Lung (tissue), 12 donors: ENCODE data around the gene GLIS2. TPM values are rescaled to one million over a fixed set of nuclear protein-coding genes. Genes with fewer than 3 reads are reported as not detected.

Source experiments
- ATAC-seq: fragments of 200-7000 bp; cut with Tn5 transposase; one replicate; pipeline ENCODE4 v1.9.1; 2020; ENCODE audit warnings: moderate number of reproducible peaks; ENCODE audit not compliant: insufficient read depth, low FRiP score
- DNase-seq, 3 donors: peaks; one replicate each; pipeline ENCODE4 v3.0.0-alpha.2; 2013 to 2017
- H3K27ac ChIP-seq, 2 donors: one replicate each; pipeline ENCODE4 v1.5.1; 2013; ENCODE audit warnings: mild to moderate bottlenecking in 2 of 2, moderate library complexity in 2 of 2, control low read depth in 1 of 2, inconsistent platforms in 1 of 2, low read depth in 1 of 2, low read length in 1 of 2
- H3K27me3 ChIP-seq, 3 donors: one replicate each; pipeline ENCODE4 v1.5.1; 2013; ENCODE audit warnings: low read length in 2 of 3; ENCODE audit not compliant: control insufficient read depth in 3 of 3, insufficient read depth in 3 of 3
- H3K36me3 ChIP-seq, 4 donors: one replicate each; pipeline ENCODE4 v1.5.1; 2013; ENCODE audit warnings: low read length in 4 of 4, mild to moderate bottlenecking in 1 of 4, moderate library complexity in 1 of 4; ENCODE audit not compliant: control insufficient read depth in 4 of 4, insufficient read depth in 4 of 4
- H3K4me1 ChIP-seq, 5 donors: one replicate each; pipeline ENCODE4 v1.5.1; 2013; ENCODE audit warnings: low read length in 5 of 5, mild to moderate bottlenecking in 2 of 5, moderate library complexity in 1 of 5; ENCODE audit not compliant: control insufficient read depth in 5 of 5, insufficient read depth in 5 of 5
- H3K4me3 ChIP-seq: one replicate; pipeline ENCODE4 v1.5.1; 2013; ENCODE audit warnings: mild to moderate bottlenecking, control low read depth, moderate library complexity
- H3K9ac ChIP-seq, 2 donors: one replicate each; pipeline ENCODE4 v1.5.1; 2013; ENCODE audit warnings: low read length in 2 of 2, control low read depth in 1 of 2; ENCODE audit not compliant: insufficient read depth in 1 of 2
- H3K9me3 ChIP-seq, 4 donors: one replicate each; pipeline ENCODE4 v1.5.1; 2013; ENCODE audit warnings: low read length in 3 of 4, mild to moderate bottlenecking in 1 of 4, moderate library complexity in 1 of 4; ENCODE audit not compliant: control insufficient read depth in 4 of 4, insufficient read depth in 3 of 4
- CTCF ChIP-seq: IDR thresholded peaks from 2 replicates; pipeline ENCODE4 v1.5.1; 2012; ENCODE audit warnings: mild to moderate bottlenecking; ENCODE audit errors: control extremely low read depth, extremely low read depth
- WGBS, 2 donors: extraction: QIAGEN DNeasy Blood & Tissue Kit; methylation state at CpG; one replicate each; pipeline ENCODE4 v1.1.7; 2013; 5-methylcytosine and 5-hydroxymethylcytosine counted together
- polyA plus RNA-seq, 2 donors: library from polyadenylated mRNA; stranded (reverse); fragments of 200-250 nt; gene quantifications; one replicate each; pipeline ENCODE4 v1.2.1, GENCODE V29; 2013
- total RNA-seq, 2 donors: library from RNA; depleted of rRNA in 1 of 2; stranded (reverse); fragments of >200 nt in 1 of 2; gene quantifications; one replicate each; pipeline ENCODE4 v1.2.1, GENCODE V29; 2014 to 2021
- donor health status: control.
- donor health status: control.
- donor health status: Bipolar disorder and iron deficiency.
- donor health status: healthy.
- donor health status: DM: yes; HTN: yes; CAD: no.

Gene GLIS2
- total and polyA plus RNA-seq, 4 donors: 8.8 to 25.5 (median 14.9) TPM

DNA sequence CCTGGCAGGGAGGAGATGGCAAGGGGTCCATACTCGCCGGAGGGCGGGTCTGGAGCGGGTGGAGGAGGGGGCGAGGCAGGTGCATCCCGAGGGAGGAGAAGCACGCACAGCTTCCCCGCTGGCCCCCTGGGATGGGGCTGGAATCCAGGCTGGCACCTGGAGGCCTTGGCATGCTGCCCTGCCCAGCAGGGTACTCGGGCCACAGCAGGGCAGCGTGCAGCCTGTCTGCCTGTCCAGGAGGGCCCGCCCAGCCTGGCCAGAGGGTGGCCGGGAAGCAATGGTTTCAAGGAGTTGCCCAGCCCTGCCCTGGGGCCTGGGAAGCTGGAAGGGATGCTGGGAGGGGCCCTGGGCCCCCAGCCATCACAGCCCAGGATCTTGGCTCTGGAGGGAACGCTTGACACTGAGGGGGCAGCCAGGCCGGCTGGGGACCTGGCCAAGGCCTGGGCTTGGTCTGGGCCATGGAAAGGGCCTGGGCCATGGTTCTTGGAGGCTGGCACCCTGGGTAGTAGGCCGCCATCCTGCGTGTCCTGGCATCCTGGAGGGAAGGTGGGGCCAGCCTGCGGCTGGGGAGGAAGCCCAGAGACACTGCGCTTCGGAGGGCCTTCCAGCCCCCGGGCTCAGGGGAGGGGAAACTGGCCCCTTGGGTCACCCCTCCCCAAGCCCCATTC lies 1.1 kb downstream of the GLIS2 start:
- Histone ChIP-seq H3K9me3 (no peaks in the 10 kb centered on the region), H3K9ac (no peak overlapping the region), H3K4me1 (peaks cover 6 to 56% (median 48%) of the 10 kb centered on the region in 5 donors), H3K27ac (peak overlapping the region; percentile 79 to 94), H3K36me3 (no peaks in the 10 kb centered on the region), H3K4me3 (peak overlapping the region; percentile 78), H3K27me3 (no peaks in the 10 kb centered on the region)
- TF ChIP-seq CTCF: no peak
- peak in 1 of 3 donors; percentile 46 for DNase-seq
- peak; percentile 19 for ATAC-seq
- WGBS, 2 donors: 25 to 75% methylated on average over 16 to 20 of the region's 20 CpGs

DNA sequence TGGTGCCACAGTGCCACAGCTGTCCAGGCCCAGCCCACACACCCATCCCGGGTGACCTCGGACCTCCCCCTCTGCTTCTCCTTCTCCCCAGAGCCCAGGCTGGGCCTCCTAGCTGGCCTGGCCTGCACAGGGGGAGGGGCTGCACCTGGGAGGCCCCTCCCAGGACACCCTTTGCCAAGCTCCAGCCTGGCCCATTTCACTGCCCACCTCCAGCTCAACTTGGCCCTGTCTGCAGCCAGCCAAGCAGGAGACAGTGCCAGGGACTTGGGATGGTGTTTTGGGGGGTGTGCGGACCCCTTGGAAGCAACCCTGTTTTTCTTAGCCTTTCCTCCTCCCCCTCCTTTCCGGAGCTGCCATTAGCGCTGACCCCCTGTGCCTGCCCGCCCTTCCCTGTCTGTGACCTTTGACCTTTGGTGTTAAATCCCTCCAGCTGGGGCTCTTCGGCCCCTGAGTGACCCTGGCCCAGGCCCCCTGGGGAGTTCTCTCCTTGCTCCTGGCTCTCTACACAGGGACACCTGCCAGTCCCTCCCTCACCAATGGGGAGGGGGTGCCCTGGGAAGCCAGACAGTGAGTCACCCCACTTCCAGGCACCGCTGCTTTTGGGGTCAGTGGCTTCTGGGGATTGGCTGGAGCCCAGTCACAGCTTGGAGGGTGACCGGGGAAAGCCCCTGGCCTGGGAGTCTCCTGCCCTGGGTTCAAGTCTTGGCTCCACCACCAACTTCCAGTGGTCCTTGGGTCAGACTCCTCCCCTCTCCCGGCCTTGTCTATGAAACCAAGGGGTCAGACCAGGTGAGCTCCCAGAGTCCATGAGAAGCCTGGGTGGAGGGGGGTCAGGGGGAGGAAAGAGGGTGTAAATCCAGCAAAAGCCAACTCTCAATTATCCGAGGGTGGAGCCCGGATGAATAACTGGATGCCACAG lies 1.9 kb downstream of the GLIS2 start:
- TF ChIP-seq CTCF: no peak
- ATAC-seq: no peak
- Histone ChIP-seq H3K36me3 (no peaks in the 10 kb centered on the region), H3K9ac (no peak overlapping the region), H3K9me3 (no peaks in the 10 kb centered on the region), H3K27me3 (no peaks in the 10 kb centered on the region), H3K27ac (peak overlapping the region; percentile 79 to 94), H3K4me1 (peaks cover 6 to 56% (median 48%) of the 10 kb centered on the region in 5 donors), H3K4me3 (no peak overlapping the region)
- DNase-seq: peak in 2 of 3 donors; percentile 43 to 50
- WGBS, 2 donors: 41 to 63% methylated on average over 8 to 12 of the region's 12 CpGs

- no peak for TF ChIP-seq CTCF
- 50 to 66% methylated on average over 13 of the region's 13 CpGs for WGBS, 2 donors
- peak in 2 of 3 donors; percentile 39 to 53 for DNase-seq
- no peak for ATAC-seq
- Histone ChIP-seq H3K9ac (no peak overlapping the region), H3K4me1 (peaks cover 6 to 59% (median 54%) of the 10 kb centered on the region in 5 donors), H3K9me3 (no peaks in the 10 kb centered on the region), H3K4me3 (no peak overlapping the region), H3K27ac (peak overlapping the region in 1 of 2 donors; percentile 94), H3K36me3 (no peaks in the 10 kb centered on the region), H3K27me3 (no peaks in the 10 kb centered on the region)
These were observed 2.6 kb downstream of the GLIS2 start for GRCh38 chr16:4318451-4318910.
